ENCODE data around the gene SBF2. TPM values are rescaled to one million over a fixed set of nuclear protein-coding genes. Genes with fewer than 3 reads are reported as not detected.
A peak's percentile ranks its signal among the peaks of the same experiment; 100 is the strongest.

SBF2 gene
- total and polyA plus RNA-seq, 9 of the 15 experiments (the other 6 are each of a cell fraction or from before 2014, with no cell fraction given): 0.80 to 9.5 (median 5.0) TPM

DNA sequence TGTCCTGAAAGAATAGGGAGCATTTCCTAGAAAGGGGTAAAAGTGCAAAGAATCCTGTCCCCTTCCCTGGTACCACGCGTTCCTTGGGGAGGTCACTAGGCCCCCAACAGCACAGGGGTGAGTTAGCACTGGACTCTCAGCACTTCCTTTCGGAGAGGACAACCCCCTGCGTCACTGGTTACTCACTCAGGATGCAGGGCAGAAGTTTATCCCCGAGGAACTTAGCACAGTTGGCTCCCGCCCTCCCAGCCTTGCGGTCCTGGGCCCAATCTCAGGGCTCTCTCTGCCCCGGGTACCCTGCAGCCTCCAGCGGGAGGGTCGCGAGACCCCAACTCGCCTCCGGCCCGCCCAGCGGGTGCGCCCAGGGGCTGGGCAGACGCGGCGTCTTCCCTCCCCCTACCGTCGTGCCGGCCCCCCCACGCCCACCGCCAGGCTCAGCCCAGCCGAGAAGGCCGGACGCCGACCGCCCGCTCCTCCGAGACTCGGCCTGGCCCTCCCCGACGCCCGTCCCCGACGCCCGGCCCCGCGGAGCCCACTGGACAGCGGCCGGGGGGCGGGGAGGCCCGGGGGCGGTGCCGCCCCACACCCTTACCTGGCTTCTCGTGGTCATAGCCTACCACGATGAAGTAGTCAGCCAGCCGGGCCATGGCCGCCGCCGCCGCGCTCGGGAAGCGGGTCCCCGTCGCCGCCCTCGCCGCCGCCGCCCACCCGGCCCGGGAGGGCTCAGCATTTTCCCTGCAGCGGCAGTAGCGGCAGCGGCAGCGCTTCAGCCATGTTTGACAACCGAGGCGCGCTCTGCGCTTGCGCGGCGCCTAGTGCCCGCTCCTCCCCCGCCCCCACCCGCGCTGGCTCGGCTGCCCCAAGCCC is at the start of gene SBF2 (continued):
- TF ChIP-seq ZBTB17 (CRISPR knock-in tag; IDR thresholded peaks at IDR 0.05) (no peak), USF1 (CRISPR knock-in tag; IDR thresholded peaks at IDR 0.05) (no peak), HIVEP1 (CRISPR knock-in tag; IDR thresholded peaks at IDR 0.05) (no peak), ESRRB (CRISPR knock-in tag; IDR thresholded peaks at IDR 0.05; ENCODE audit: borderline replicate concordance) (no peak), RFX5 (IDR thresholded peaks at IDR 0.05; ENCODE audit: low read depth, low read length) (peak; percentile 79), TGIF2 (CRISPR knock-in tag; IDR thresholded peaks at IDR 0.05) (peak; percentile 65; the same call in 1 of the 2 replicates), FOXK1 (CRISPR knock-in tag; IDR thresholded peaks at IDR 0.05; ENCODE audit: borderline replicate concordance) (no peak), TAF1 (IDR thresholded peaks at IDR 0.05; ENCODE audit: control insufficient read depth, extremely low read depth, insufficient read depth, low read length, severe bottlenecking) (peak; percentile 49), CTBP1 (IDR thresholded peaks at IDR 0.05; ENCODE audit: borderline replicate concordance) (peak; percentile 23; the same call in 1 of the 2 replicates), NBN (IDR thresholded peaks at IDR 0.05; ENCODE audit: low read depth) (0 out of 2 replicates have a peak, but pooled peaks have one; percentile 17), NR4A1 (CRISPR knock-in tag; IDR thresholded peaks at IDR 0.05) (no peak), NR4A1 (tag; IDR thresholded peaks at IDR 0.05) (no peak), SMARCB1 (IDR thresholded peaks at IDR 0.05; ENCODE audit: insufficient read length, low read depth) (no peak), MTF1 (CRISPR knock-in tag; IDR thresholded peaks at IDR 0.05; ENCODE audit: borderline replicate concordance) (no peak), ZBTB5 (IDR thresholded peaks at IDR 0.05) (no peak), POLR2B (IDR thresholded peaks at IDR 0.05; ENCODE audit: low read depth, partially characterized antibody) (no peak), ILF3 (IDR thresholded peaks at IDR 0.05; ENCODE audit: borderline replicate concordance) (0 out of 2 replicates have a peak, but pooled peaks have one; percentile 23), U2AF1 (optimal IDR thresholded peaks at IDR 0.05; ENCODE audit: low read depth, low read length) (no peak)
- TF ChIP-seq, protein P1, sequence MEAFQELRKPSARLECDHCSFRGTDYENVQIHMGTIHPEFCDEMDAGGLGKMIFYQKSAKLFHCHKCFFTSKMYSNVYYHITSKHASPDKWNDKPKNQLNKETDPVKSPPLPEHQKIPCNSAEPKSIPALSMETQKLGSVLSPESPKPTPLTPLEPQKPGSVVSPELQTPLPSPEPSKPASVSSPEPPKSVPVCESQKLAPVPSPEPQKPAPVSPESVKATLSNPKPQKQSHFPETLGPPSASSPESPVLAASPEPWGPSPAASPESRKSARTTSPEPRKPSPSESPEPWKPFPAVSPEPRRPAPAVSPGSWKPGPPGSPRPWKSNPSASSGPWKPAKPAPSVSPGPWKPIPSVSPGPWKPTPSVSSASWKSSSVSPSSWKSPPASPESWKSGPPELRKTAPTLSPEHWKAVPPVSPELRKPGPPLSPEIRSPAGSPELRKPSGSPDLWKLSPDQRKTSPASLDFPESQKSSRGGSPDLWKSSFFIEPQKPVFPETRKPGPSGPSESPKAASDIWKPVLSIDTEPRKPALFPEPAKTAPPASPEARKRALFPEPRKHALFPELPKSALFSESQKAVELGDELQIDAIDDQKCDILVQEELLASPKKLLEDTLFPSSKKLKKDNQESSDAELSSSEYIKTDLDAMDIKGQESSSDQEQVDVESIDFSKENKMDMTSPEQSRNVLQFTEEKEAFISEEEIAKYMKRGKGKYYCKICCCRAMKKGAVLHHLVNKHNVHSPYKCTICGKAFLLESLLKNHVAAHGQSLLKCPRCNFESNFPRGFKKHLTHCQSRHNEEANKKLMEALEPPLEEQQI (IDR thresholded peaks at IDR 0.05): no peak
- TF ChIP-seq, protein P2, sequence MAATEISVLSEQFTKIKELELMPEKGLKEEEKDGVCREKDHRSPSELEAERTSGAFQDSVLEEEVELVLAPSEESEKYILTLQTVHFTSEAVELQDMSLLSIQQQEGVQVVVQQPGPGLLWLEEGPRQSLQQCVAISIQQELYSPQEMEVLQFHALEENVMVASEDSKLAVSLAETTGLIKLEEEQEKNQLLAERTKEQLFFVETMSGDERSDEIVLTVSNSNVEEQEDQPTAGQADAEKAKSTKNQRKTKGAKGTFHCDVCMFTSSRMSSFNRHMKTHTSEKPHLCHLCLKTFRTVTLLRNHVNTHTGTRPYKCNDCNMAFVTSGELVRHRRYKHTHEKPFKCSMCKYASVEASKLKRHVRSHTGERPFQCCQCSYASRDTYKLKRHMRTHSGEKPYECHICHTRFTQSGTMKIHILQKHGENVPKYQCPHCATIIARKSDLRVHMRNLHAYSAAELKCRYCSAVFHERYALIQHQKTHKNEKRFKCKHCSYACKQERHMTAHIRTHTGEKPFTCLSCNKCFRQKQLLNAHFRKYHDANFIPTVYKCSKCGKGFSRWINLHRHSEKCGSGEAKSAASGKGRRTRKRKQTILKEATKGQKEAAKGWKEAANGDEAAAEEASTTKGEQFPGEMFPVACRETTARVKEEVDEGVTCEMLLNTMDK (IDR thresholded peaks at IDR 0.05; ENCODE audit: borderline replicate concordance, insufficient read depth, low read depth, low read length, poor library complexity, severe bottlenecking): no peak
